DOHH2 (cell line): ENCODE measurements around the gene IFIH1.

Experiments
- H3F3A ChIP-seq: fragments of 200-600 bp; sonication (generic), shearing (Covaris generic); 2 replicates; pipeline ENCODE4 v1.6.0; 2016; ENCODE audit warnings: antibody characterized with exemption, mild to moderate bottlenecking; ENCODE audit not compliant: control insufficient read depth, insufficient read depth
- H3K27ac ChIP-seq: fragments of 200-600 bp; sonication (generic); 2 replicates; pipeline ENCODE4 v1.5.1; 2014; ENCODE audit warnings: low read depth, mild to moderate bottlenecking, low read length, moderate library complexity
- H3K27me3 ChIP-seq: fragments of 200-600 bp; sonication (generic); 2 replicates; pipeline ENCODE4 v1.6.1; 2014; ENCODE audit warnings: mild to moderate bottlenecking, low read length, mixed read lengths; ENCODE audit not compliant: control insufficient read depth
- H3K36me3 ChIP-seq: fragments of 200-600 bp; sonication (generic); 2 replicates; pipeline ENCODE4 v1.6.1; 2014; ENCODE audit warnings: mild to moderate bottlenecking, low read length, moderate library complexity, mixed read lengths; ENCODE audit not compliant: control insufficient read depth
- H3K4me1 ChIP-seq: fragments of 200-600 bp; sonication (generic); 2 replicates; pipeline ENCODE4 v1.6.1; 2014; ENCODE audit warnings: mild to moderate bottlenecking, low read length, mixed read lengths; ENCODE audit not compliant: control insufficient read depth
- H3K4me2 ChIP-seq: fragments of 200-600 bp; sonication (generic); 2 replicates; pipeline ENCODE4 v1.6.0; 2014; ENCODE audit warnings: mild to moderate bottlenecking, low read length, moderate library complexity
- H3K4me3 ChIP-seq: fragments of 200-600 bp; sonication (generic); 2 replicates; pipeline ENCODE4 v1.5.1; 2014; ENCODE audit warnings: mild to moderate bottlenecking, low read length, mixed read lengths
- H3K79me2 ChIP-seq: fragments of 200-600 bp; sonication (generic); 2 replicates; pipeline ENCODE4 v1.6.1; 2014; ENCODE audit warnings: mild to moderate bottlenecking, low read length, mixed read lengths; ENCODE audit not compliant: control insufficient read depth
- H3K9me2 ChIP-seq: fragments of 200-600 bp; sonication (generic); replicated peaks from 2 replicates; pipeline ENCODE4 v1.6.1; 2014; ENCODE audit warnings: mild to moderate bottlenecking, low read length, mixed read lengths; ENCODE audit not compliant: control insufficient read depth
- H3K9me3 ChIP-seq: fragments of 200-600 bp; sonication (generic); 2 replicates; pipeline ENCODE4 v1.6.1; 2014; ENCODE audit warnings: antibody characterized with exemption, low read length, mixed read lengths; ENCODE audit not compliant: control insufficient read depth, insufficient read depth
- H4K20me1 ChIP-seq: fragments of 200-600 bp; sonication (generic); 2 replicates; pipeline ENCODE4 v1.6.0; 2014; ENCODE audit warnings: low read depth, mild to moderate bottlenecking, antibody characterized with exemption, low read length, moderate library complexity; ENCODE audit not compliant: control insufficient read depth, insufficient read depth
- EZH2phosphoT487 ChIP-seq: fragments of 200-600 bp; sonication (generic); IDR thresholded peaks from 2 replicates; pipeline ENCODE4 v1.6.1; 2017; ENCODE audit warnings: borderline replicate concordance, mild to moderate bottlenecking, antibody characterized with exemption, low read length, moderate library complexity, mixed read lengths
- TF ChIP-seq, protein P1 (sequence below): fragments of 200-600 bp; sonication (generic); IDR thresholded peaks from one replicate; pipeline ENCODE4 v1.5.1; 2014; ENCODE audit warnings: antibody characterized with exemption, mild to moderate bottlenecking, low read depth, low read length; ENCODE audit not compliant: poor library complexity, severe bottlenecking

IFIH1 gene

GRCh38 chr2:162245061-162245460 is 73.4 kb downstream of the IFIH1 start:
- no peaks in the 10 kb centered on the region for H3K9me2 ChIP-seq
- no peak overlapping the region for H3K27ac ChIP-seq
- no peaks in the 10 kb centered on the region for H3K27me3 ChIP-seq
- H3K36me3 ChIP-seq = no peaks in the 10 kb centered on the region
- no peaks in the 10 kb centered on the region for H3F3A ChIP-seq
- no peak for TF ChIP-seq EZH2phosphoT487
- TF ChIP-seq, protein P1, sequence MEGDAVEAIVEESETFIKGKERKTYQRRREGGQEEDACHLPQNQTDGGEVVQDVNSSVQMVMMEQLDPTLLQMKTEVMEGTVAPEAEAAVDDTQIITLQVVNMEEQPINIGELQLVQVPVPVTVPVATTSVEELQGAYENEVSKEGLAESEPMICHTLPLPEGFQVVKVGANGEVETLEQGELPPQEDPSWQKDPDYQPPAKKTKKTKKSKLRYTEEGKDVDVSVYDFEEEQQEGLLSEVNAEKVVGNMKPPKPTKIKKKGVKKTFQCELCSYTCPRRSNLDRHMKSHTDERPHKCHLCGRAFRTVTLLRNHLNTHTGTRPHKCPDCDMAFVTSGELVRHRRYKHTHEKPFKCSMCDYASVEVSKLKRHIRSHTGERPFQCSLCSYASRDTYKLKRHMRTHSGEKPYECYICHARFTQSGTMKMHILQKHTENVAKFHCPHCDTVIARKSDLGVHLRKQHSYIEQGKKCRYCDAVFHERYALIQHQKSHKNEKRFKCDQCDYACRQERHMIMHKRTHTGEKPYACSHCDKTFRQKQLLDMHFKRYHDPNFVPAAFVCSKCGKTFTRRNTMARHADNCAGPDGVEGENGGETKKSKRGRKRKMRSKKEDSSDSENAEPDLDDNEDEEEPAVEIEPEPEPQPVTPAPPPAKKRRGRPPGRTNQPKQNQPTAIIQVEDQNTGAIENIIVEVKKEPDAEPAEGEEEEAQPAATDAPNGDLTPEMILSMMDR = no peak
- H3K9me3 ChIP-seq = no peaks in the 10 kb centered on the region
- H3K4me2 ChIP-seq = no peak overlapping the region
- H4K20me1 ChIP-seq = no peaks in the 10 kb centered on the region
- no peaks in the 10 kb centered on the region for H3K79me2 ChIP-seq
- no peak overlapping the region for H3K4me3 ChIP-seq
- no peaks in the 10 kb centered on the region for H3K4me1 ChIP-seq

DNA sequence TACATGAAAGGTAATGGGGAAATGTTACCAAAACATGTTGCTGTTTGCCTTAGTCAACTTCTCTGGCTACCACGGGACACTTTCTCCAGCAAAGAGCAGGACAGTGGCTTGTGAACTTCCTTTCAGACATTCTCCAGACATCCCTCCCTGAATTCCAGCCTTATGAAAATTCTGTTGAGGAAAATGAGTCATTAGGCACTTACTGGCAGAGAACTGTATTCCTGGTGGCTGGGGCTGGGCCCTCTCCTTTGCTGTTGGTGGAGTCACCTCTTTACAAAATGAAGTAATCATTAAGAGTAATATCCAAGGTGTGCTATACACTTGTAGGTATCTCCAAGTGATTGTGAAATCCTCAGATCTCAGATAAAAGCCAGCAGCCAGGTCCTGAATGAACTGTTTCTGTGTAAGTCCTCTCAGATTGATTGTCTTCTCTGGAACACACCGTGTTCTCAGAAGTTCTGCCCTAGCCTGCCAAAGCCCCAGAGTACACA is 73.9 kb downstream of the IFIH1 start:
- Histone ChIP-seq H3K4me3 (no peak overlapping the region), H3K4me2 (no peak overlapping the region), H3K4me1 (no peaks in the 10 kb centered on the region), H3K27me3 (no peaks in the 10 kb centered on the region), H3F3A (no peaks in the 10 kb centered on the region), H3K36me3 (no peaks in the 10 kb centered on the region), H3K27ac (no peak overlapping the region), H4K20me1 (no peaks in the 10 kb centered on the region), H3K9me2 (no peaks in the 10 kb centered on the region), H3K79me2 (no peaks in the 10 kb centered on the region), H3K9me3 (no peaks in the 10 kb centered on the region)
- TF ChIP-seq EZH2phosphoT487 = no peak
- TF ChIP-seq, protein P1 = no peak

- TF ChIP-seq EZH2phosphoT487 = no peak
- TF ChIP-seq, protein P1 = no peak
Measured at GRCh38 chr2:162243715-162244114, 74.8 kb downstream of the IFIH1 start.

GRCh38 chr2:162243294-162243693 is 75.2 kb downstream of the IFIH1 start, which contains the start of gene FAP:
FAP (minus strand) TSS chr2:162243445; CDS start chr2:162243327, 118 bp downstream.
- H3K9me2 ChIP-seq = no peaks in the 10 kb centered on the region
- no peaks in the 10 kb centered on the region for H3K4me1 ChIP-seq
- H3K4me3 ChIP-seq = no peak within 1 kb of the TSS
- TF ChIP-seq EZH2phosphoT487 = no peak
- TF ChIP-seq, protein P1 = no peak
- H3K4me2 ChIP-seq = no peak within 1 kb of the TSS
- H4K20me1 ChIP-seq = no peaks in the 10 kb centered on the region
- no peaks in the 10 kb centered on the region for H3K79me2 ChIP-seq
- no peaks in the 10 kb centered on the region for H3K27me3 ChIP-seq
- H3K27ac ChIP-seq = no peak within 1 kb of the TSS
- H3K9me3 ChIP-seq = no peaks in the 10 kb centered on the region
- H3K36me3 ChIP-seq = no peaks in the 10 kb centered on the region
- H3F3A ChIP-seq = no peaks in the 10 kb centered on the region

More at GRCh38 chr2:162243715-162244114, 74.8 kb downstream of the IFIH1 start:
- Histone ChIP-seq H3F3A (no peaks in the 10 kb centered on the region), H4K20me1 (no peaks in the 10 kb centered on the region), H3K27ac (no peak overlapping the region), H3K36me3 (no peaks in the 10 kb centered on the region), H3K4me1 (no peaks in the 10 kb centered on the region), H3K27me3 (no peaks in the 10 kb centered on the region), H3K9me3 (no peaks in the 10 kb centered on the region), H3K4me3 (no peak overlapping the region), H3K9me2 (no peaks in the 10 kb centered on the region), H3K4me2 (no peak overlapping the region), H3K79me2 (no peaks in the 10 kb centered on the region)
